GM18867 (cell line): ENCODE results near the gene WFDC12.

ENCODE experiments used
- ATAC-seq: cut with Tn5 transposase; IDR thresholded peaks from one replicate; pipeline ENCODE4 v1.9.1; 2021; ENCODE audit warnings: mild to moderate bottlenecking, moderate library complexity; ENCODE audit not compliant: unreplicated experiment

Gene WFDC12

GRCh38 chr20:45115829-45116228 lies 8.4 kb downstream of the WFDC12 start:
- ATAC-seq: no peak

DNA sequence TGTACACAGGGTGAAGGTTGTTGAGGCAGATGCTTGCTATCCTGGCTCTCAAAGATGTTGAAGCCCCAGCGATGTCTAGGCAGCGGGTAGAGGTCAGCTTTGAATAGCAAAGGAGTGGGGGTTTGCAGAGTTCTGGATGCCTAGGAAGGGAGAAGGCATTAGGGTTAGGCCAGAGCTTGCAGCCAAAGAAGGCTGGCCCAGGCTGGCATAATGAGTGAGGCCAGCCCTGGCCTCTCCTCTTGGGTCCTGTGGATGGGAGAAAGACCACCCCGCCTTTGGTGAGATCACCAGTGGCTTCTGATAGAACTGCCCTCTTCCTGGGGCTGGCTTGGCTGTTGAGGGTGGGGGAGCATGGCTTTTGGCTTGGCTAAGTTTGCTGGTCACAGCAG lies 8.9 kb downstream of the WFDC12 start:
- no peak for ATAC-seq

GRCh38 chr20:45114465-45115385 lies 9.5 kb downstream of the WFDC12 start, which contains the start of gene WFDC5:
WFDC5 (minus strand) TSS chr20:45115174; CDS start chr20:45115083, 91 bp downstream.
- no peak for ATAC-seq

DNA sequence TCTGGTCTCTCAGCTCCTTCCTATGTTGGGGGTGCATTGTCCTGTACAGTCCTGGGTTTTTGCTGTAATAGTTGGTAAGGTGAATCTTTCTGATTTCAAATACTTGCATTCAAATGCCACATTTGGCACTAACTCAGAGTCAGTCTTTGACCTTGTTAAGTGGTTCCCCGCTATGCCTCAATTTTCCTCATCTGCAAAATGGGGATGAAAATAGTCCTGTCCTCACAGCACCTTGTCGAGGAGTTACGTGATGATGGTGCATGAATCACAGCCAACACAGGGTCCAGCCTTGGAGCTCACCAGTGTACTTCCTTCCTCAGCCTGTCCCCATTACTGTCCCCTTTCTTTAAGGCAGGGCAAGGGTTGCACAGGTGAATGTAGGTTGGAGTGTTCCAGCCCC lies 10.4 kb downstream of the WFDC12 start:
- no peak for ATAC-seq

- no peak for ATAC-seq
Measured at GRCh38 chr20:45112754-45113153, 11.5 kb downstream of the WFDC12 start.

DNA sequence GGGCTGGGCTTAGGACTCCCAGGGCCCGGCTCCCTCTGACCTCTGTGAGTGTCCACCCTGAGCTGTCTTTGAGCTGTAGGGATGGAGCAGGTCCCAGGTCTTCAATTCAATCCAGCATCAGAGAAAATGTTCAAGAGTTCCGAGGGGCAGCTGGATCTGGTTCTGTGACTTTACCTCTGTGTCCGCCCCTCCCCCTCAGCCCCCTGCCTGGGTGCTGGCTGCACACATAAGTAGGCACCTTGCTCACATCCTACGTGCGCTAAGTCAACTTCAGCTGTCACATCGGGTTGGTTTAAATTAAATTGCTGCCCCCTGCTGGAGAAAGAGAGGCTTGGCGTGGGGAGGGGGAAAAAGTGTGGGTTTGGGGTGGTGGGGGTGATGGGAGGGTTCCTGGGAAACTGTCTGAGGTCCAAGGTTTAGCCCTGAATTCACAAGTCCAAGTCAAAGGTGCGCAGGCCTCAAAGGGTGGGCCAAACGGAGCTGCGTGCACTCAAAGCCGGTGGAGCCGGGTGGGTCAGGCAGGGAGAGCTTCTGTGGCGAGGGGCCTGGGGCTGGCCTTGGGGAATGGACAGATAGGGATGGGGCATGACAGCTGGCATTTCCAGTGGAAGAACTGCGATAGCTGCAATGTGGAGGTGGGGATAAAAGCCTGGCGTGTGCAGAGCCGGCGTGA lies 12.3 kb downstream of the WFDC12 start:
- no peak for ATAC-seq

DNA sequence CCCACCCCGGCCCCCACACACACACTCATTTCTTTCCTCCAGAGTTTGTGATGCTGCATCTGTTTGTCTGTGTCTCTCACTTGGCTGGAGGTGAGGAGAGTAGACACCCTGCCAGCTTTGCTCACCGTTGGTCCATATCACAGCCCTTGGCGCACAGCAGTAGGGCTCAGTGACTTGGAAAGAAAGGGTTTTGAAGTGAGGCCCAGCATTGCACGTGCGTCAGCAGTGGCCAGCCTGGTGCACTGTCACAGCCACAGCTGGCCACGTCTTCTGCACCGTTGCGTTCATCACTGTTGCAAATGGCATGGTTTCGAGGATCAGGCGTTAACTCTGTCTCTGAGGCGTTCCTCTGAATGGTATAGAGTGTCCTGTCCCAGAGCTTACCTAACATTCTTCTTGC lies 13.0 kb downstream of the WFDC12 start:
- ATAC-seq: no peak

GRCh38 chr20:45110301-45110700 lies 14.0 kb downstream of the WFDC12 start:
- no peak for ATAC-seq

- no peak for ATAC-seq
Measured at GRCh38 chr20:45109634-45110033, 14.6 kb downstream of the WFDC12 start.

DNA sequence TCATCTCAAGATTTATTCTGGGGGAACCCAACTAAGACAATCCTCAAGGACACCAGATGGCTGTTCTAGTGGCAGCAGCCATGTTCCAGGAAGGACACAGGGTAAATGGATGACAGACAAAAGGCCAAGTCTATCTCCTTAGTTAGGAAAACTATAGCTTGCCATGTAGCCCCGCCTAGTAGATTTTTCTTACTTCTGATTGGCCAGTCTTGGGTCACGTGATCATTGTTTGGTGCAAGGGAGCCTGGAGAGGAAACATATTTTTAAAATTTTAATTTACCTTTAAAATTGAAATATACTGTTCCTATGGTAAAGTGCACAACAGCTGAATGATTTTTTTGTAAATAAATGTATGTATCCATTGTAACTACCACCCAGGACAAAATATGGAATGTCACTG lies 18.9 kb downstream of the WFDC12 start:
- no peak for ATAC-seq

DNA sequence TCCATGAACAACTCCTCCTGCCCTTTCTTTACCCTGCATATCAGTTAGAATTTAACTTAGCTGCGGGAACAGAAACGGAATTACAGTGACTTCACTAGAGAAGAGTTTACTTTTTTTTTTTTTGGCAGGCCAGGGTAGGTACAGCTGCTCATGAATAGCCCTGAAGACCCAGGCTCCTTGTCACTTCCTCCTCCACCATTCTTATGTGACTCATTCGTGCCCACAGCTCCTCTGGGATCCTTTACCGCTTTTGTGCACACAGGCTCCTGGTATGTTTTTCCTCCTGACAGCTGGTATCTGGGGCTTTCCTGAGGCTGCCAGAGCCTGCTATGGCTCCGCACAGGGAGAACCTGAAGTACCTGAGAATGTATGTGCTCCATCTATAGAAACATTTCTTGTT lies 19.5 kb downstream of the WFDC12 start:
- ATAC-seq: no peak

DNA sequence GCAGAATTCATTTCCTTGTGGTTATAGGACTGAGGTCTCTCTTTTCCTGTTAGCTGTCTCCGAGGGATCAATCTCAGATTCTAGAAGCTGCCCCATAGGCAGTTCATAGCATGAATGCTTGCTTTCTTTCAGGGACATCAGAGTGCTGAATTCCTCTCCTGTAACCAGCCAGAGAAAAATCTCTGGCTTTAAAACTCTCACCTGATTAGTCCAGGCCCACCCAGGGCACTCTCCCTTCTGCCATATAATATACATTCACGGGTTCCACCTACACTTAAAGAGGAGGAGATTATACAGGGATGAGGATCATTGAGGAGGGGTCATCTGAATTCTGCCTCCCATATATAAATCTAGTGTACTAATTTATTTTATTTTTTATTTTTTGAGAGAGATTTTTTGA lies 21.2 kb downstream of the WFDC12 start:
- ATAC-seq: no peak

GRCh38 chr20:45101333-45101850 lies 22.9 kb downstream of the WFDC12 start:
- ATAC-seq: no peak

DNA sequence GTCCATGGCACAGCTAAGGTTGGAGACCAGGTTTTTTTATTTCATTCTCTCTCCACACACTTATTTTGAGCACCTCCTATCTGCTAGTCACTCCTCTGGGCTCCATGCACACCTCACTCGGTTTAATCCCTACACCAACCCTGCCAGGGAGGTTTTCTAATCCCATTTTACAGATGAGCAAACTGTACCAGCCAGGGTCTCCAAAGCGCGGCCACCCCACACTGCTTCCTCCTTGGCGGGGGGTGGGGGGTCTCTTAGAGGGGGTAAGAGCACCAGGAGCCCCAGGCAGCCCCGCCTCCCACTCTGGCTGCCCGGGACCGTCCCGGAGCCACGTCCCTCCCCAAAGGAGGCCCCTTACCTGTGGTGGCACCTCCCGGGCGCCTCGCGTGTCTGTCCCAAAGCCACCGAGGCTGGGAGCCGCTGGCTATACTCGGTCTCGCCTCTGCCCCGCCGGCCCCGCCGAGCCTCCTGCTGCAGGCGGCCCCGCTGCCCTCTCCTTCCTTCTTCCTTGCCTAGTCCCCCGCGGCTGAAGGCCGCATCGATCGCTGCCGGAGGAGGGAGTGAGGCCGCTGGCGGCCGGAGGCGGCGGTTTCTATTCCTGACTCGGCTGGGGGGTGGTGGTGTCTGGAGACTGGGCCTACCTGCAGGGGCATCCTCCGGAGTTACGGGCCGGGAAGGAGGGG lies 23.6 kb downstream of the WFDC12 start, which contains the start of gene KCNS1:
TSS of gene KCNS1 (minus strand) at position 565 of the 683 bp plus-strand sequence. CDS start 1,891 bp downstream, outside the sequence.
- no peak for ATAC-seq

DNA sequence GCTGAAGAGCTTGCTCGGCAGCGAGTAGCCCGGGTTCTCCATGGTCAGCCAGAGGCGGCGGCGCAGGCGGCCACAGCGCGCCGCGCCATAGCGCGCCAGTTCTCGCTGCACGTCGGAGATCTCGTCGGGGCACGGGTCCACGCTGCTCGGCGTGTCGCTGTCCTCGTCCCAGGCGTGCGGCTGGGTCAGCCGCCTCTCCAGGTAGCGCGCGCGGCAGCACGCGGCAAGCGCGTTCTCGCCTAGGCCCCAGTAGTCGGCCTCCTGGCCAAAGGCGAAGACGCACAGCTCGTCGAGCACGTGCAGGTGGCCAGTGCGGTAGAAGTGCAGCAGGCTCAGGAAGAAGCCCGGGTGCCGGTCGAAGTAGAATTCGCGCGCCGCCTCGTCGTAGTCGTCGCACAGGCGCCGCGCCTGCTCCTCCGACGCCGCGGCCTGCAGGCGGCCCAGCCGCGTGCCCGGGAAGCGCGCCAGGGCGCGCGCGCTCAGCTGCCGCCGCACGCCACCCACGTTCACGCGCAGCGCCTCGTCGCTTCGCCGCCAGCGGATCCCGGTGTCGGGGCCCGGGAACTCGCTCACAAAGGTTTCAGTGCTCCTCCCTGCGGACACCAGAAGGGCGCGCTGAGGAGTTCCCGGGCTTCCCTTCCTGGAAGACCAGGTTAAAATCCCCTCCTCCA lies 26.0 kb downstream of the WFDC12 start:
- no peak for ATAC-seq

GRCh38 chr20:45097485-45098102 lies 26.7 kb downstream of the WFDC12 start:
- no peak for ATAC-seq

- ATAC-seq: no peak
Measured at GRCh38 chr20:45096781-45097180, 27.5 kb downstream of the WFDC12 start.

DNA sequence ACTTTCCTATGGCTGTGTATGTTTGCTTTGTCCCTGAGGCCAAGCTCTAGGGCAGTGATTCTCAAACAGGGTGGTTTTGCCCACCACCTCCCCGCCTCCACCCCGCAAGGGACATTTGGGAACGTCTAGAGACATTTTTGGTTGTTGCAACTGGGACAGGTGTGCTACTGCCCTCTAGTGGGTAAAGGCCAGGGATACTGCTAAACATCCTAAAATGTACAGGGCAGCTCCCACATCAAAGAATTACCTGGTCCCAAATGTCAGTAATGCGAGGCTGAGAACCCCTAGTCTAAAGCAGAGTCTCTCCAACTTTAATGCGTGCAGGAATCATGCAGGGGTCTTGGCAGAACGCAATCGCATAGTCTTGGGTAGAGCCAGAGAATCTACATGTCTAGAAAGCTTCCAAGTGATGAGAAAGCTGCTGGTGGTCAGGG lies 28.4 kb downstream of the WFDC12 start:
- ATAC-seq: no peak

GRCh38 chr20:45094864-45095574 lies 29.2 kb downstream of the WFDC12 start:
- ATAC-seq: no peak

GRCh38 chr20:45094201-45094600 lies 30.1 kb downstream of the WFDC12 start:
- ATAC-seq: no peak
